Activated CD4-positive, alpha-beta T cell treated with anti-CD3 and anti-CD28 coated beads, Interleukin-2, amount 50 U/mL, for 1 hour (primary cell): ENCODE data around the gene RPS2.

Source experiments
- DNase-seq: peaks from one replicate; pipeline ENCODE4 v3.0.0-alpha.2; 2020

RPS2 gene

GRCh38 chr16:1998852-1999801 lies 34.5 kb upstream of the RPS2 start:
- DNase-seq = no peak

- DNase-seq = no peak
Measured at GRCh38 chr16:1998360-1998835, 33.8 kb upstream of the RPS2 start.

- no peak for DNase-seq
Measured at GRCh38 chr16:1997494-1998359, 33.1 kb upstream of the RPS2 start.

- DNase-seq = no peak
Measured at GRCh38 chr16:1993731-1994131, 29.1 kb upstream of the RPS2 start.

GRCh38 chr16:1992704-1993317 lies 28.2 kb upstream of the RPS2 start:
- DNase-seq = no peak

- peak; percentile 99 for DNase-seq
Measured at GRCh38 chr16:1991948-1992703, 27.5 kb upstream of the RPS2 start.

- DNase-seq = no peak
Measured at GRCh38 chr16:1991588-1991947, 26.9 kb upstream of the RPS2 start.

- peak; percentile 53 for DNase-seq
Measured at GRCh38 chr16:1991135-1991551, 26.5 kb upstream of the RPS2 start.

- DNase-seq = peak; percentile 32
Measured at GRCh38 chr16:1990351-1991134, 25.9 kb upstream of the RPS2 start.

GRCh38 chr16:1990101-1990350 lies 25.4 kb upstream of the RPS2 start:
- no peak for DNase-seq

GRCh38 chr16:1989209-1990100 lies 24.8 kb upstream of the RPS2 start, which contains the start of gene SYNGR3:
SYNGR3 (plus strand) TSS chr16:1989970; CDS start chr16:1990103, 133 bp downstream.
- no peak for DNase-seq

GRCh38 chr16:1987198-1987597 lies 22.6 kb upstream of the RPS2 start:
- no peak for DNase-seq

GRCh38 chr16:1985466-1986150 lies 21.0 kb upstream of the RPS2 start:
- no peak for DNase-seq

- DNase-seq = no peak
Measured at GRCh38 chr16:1984347-1985225, 20.0 kb upstream of the RPS2 start.

GRCh38 chr16:1983544-1984346 lies 19.1 kb upstream of the RPS2 start, which contains the start of gene GFER:
GFER (plus strand) TSS chr16:1984193; CDS start chr16:1984219, 26 bp downstream.
- peak; percentile 51 for DNase-seq

GRCh38 chr16:1982991-1983543 lies 18.4 kb upstream of the RPS2 start:
- DNase-seq = no peak

GRCh38 chr16:1982013-1982433 lies 17.4 kb upstream of the RPS2 start:
- no peak for DNase-seq

GRCh38 chr16:1981398-1981836 lies 16.8 kb upstream of the RPS2 start, which contains the start of gene NOXO1:
NOXO1 (minus strand) TSS chr16:1981469; CDS start chr16:1981179, 290 bp downstream.
- DNase-seq = no peak
